ENCODE measurements around the gene KRTAP5-4.
A peak's percentile ranks its signal among the peaks of the same experiment; 100 is the strongest.
"Not testable (repeated sequence)": the region's sequence is repeated elsewhere in the genome, so short reads cannot be mapped to it uniquely, and the experiment has no call there.

The KRTAP5-4 gene

DNA sequence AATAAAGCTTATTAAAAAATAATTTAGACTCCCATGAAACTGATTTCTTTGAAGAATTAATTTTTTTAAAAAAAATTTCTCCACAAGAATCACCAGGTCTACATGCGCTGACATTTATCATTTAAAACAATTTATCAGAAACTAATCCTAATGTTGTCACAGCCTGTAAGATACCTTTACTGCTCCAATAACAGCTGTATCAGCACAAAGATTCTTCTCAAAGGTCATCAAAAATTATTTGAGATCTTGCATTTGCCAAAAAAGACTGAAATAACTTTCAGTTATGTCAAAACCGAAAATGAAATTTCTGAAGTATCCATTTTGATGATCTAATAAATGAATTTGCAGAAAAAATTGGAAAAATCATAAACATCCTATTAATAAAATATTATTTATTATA is 15.7 kb upstream of the KRTAP5-4 start:
- DNase-seq (ENCODE audit: low read depth, low spot score): no peak

DNA sequence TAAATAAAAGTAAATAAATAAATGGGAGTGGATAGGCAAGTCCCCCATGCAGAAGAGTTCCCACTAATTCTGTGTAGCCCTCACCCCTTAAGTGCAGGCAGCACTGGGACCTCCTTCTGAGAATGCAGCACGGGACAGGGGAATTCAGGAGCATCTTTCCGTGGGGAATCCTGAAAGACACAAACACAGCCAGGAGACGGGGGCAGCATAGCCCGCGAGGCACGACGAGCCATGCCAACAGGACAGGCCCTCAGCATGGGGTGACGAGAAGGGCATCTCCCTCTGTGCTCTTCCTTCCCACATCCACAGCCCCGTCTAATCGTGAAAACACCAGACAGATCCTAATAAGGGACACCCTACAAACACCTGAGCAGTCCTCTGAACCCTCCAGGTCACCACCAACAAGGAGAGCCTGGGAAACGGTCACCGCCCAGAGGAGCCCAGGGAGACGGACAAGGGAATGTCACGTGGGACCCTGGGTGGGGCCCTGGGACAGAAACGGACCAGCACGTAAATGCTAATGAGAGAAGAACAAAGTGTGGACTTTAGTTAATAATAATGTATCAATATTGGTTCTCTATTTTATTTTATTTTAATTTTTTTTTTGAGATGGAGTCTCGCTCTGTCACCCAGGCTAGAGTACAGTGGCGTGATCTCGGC is 14.5 kb upstream of the KRTAP5-4 start:
- no peak for DNase-seq (ENCODE audit: low read depth, low spot score)

DNA sequence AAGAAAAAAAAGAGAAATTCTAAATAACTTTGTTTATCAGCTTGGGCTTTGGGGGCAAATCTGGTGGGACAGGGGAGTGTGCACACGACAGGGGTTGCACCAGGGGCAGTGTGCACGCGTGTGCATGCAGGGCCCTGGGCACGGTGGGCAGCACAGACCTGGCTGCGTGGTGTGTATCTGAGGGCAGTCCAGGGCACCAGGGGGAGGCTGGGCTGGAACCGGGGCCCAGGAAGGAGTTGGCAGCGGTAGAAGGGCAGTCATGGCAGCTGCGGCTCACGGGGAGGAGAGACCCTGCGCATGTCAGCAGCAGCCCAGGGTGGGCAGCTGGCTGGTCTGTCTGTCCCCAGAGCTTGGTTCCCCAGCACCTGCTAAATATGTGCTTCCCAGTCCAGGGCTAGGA is 11.9 kb upstream of the KRTAP5-4 start:
- no peak for DNase-seq (ENCODE audit: low read depth, low spot score)

DNA sequence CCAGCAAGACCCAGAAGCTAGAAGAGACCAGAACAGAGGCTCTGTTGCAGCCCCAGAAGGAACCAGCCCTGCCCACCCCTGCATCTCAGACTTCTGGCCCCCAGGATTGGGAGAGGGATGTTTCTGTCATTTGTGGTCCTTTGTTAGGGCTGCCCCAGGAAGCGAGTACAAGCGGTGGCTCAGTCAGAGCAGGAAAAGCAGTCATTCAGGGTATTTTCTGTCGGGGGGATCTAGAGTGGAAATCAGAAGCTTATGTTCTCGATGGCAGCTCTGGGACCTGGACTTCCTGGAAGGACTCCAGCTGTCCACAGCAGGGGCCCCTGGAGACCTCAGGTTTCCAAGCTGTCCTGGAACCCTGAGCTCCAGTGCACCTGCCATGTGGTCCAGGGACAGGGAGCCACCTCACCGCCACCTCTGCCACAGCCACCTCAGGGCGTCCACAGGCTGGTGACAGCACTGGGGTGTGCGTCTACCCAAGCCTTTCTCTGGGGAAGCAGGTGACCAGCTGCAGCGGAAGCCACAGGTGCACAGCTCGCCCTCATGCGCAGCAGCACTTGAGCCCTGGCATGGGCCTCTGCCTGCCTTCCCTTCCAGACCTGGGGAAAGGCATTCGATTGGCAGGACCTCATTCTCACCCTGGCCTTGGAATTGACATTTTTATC is 10.2 kb upstream of the KRTAP5-4 start:
- no peak for DNase-seq (ENCODE audit: low read depth, low spot score)

DNA sequence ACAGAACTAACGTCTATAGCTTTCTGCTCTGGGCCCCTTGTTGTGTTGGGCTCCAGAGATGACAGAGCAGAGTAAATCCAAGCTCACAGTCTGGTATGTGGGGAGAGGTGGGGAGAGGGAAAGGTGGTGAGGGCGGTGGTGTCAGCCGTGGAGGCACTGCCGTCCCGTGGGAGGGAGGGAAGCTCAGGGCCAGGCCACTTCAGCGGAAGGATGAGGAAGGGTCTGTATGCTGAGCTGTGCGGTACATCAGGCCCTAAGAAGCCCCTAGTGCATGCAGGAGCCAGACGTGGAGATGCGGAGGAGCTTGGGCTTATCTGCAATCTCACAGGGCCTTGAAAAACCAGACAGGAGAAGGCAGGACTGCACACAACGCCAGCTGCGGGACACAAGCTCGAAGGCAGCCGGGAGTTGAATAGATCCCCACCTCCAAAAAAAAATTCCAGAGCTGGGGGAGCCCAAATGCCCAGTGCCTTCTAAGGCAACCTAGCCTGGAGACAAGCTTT is 9.2 kb upstream of the KRTAP5-4 start:
- no peak for DNase-seq (ENCODE audit: low read depth, low spot score)

DNA sequence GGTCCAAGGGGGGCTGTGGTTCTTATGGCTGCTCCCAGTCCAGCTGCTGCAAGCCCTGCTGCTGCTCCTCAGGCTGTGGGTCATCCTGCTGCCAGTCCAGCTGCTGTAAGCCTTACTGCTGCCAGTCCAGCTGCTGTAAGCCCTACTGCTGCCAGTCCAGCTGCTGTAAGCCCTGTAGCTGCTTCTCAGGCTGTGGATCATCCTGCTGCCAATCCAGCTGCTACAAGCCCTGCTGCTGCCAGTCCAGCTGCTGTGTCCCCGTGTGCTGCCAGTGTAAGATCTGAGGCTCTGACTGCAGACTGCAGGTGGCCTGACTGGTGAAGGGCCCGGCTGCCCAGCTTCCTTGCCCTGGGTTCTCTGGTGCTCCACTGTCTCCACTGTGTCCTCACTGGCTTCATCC is 8.3 kb upstream of the KRTAP5-4 start:
- no peak for DNase-seq (ENCODE audit: low read depth, low spot score)

DNA sequence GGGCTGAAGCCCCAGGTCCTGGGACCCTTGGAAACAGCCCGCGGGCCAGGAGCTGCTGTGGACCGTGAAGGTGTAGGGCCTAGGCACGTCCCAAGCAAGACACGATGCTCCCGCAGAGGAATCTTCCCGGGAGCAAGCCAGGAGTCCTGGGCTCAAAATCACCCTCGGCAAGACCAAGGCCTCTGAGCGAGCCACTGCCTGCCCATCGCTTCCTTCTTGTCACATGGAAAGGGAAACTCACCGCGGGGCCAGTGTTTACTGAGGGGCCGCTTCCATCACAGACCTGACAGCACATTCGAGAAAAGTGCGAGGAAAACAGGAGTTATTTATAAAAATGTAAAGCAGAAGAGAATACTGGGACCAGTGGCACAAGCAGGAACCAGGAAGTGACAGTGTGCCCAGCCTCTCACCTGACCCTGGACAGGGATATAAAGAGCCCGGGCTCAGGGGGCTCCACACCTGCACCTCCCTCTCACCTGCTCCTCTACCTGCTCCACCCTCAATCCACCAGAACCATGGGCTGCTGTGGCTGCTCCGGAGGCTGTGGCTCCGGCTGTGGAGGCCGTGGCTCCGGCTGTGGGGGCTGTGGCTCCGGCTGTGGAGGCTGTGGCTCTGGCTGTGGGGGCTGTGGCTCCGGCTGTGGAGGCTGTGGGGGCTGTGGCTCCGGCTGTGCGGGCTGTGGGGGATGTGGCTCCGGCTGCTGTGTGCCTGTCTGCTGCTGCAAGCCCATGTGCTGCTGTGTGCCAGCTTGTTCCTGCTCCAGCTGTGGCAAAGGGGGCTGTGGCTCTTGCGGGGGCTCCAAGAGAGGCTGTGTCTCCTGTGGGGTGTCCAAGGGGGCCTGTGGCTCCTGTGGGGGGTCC is 7.6 kb upstream of the KRTAP5-4 start, which contains the start of gene KRTAP5-5:
Gene KRTAP5-5 (plus strand): TSS at position 450 of the 860 bp plus-strand sequence. CDS start 66 bp downstream, at position 516.
- DNase-seq (ENCODE audit: low read depth, low spot score): no peak

DNA sequence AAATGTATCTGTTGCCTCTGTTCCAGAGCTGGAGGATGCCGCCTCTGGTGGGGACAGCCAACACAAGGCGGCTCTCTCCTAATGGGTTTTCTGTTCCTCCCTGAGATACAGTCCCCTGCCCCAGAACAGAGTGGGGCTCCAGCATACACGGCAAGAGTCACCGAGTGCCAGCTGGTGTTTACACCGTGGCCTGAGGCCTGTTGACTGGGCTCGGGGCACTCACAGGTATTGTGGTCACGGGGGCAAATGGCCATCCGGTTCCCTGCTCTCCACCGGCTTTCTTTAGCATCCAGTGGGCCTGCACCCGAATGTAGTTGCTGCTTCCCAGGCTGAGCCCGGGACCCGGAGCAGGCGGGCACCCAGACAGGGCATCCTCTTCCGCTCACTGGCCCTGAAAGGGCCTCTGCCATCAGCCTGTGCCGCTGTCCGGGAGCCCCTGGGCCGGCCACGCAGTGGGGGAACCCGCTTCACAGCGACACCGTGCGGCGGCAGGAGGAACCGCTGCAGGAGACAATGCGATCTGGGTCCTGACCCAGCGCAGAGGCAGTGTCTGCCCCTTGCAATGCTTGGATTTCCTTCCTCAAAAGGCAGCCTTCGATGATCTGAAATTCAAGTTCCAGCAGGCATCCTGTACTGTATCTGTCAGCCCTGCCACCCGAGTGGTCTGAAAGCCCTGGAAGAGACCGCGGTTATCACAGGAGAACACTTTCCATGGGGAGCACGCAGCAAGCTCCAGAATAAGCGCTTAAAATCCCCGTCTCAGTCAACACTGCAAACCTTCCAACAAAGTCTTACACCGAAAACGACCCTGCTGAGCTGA is 6.8 kb upstream of the KRTAP5-4 start:
- peak; percentile 78 for DNase-seq (ENCODE audit: low read depth, low spot score)

DNA sequence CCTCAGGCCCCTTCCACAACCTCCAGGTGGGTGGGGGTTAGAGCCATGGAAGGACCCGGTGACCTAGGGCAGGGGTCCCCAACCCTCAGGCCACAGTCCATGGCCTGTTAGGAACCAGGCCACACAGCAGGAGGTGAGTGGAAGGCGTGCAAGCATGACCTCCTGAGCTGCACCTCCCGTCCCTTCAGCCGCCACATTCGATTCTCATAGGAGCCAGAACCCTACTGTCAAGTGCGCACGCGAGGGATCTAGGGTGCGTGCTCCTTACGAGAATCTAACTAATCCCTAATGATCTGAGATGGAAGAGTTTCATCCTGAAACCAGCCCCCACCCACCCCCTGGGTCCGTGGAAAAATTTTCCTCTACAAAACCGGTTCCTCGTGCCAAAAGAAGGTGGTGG is 3.6 kb upstream of the KRTAP5-4 start:
- no peak for DNase-seq (ENCODE audit: low read depth, low spot score)

DNA sequence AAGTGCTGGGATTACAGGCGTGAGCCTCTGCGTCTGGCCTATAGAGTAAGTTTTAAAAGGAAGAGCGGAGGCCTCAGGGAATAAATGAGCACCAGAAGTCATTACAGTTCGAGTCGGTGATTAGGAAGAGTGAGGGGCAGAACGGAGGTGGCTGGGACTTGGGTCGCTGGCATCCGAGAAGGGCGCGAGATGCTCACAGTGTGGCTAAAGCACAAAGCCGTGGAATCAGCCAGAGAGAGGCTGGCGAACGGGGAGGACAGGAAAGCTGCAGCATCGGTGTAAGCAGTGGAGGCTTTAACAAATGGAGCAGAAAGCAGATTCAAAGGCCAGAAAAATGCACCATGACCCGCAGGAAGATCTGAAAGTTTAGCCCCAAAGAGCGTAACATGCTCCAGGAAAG is 2.7 kb upstream of the KRTAP5-4 start:
- no peak for DNase-seq (ENCODE audit: low read depth, low spot score)

DNA sequence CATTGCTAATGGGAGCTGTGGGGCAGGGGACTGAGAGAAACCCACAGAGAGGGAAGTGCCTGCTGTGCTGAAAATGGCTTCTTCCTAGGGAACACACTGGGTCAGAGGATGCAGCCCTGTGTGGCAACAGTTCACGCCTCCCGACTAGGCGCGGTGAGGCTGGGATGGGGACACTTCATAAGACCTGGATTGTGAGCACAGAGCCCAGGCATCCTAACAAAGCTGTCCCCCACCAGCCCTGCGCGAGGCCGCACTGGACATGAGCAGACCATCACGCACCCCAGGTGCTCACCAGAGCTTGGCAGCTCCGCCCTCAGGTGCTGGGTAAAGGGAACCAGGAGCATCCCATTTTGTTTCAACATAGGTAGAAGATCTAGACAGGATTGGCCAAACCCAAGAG is 1.8 kb upstream of the KRTAP5-4 start:
- DNase-seq (ENCODE audit: low read depth, low spot score): no peak

DNA sequence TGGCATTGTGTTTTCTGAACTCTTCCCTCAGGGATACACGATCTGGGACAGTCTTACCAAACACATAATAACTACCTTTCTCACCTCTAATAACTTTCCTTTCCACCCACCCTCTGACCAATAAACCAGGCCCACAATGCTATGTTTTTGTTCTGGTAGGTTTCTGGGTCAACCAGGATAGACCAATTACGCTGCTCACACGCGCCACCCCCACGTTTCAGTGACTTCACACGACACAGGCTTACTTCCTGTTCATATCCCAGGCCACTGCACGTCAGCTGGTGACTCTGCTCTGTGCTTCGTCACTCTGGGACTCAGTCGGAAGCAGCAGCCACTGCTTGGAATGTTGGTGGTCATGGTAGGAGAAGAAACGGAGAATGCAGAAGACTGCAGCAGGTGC is 2.5 kb downstream of the KRTAP5-4 start:
- no peak for DNase-seq (ENCODE audit: low read depth, low spot score)

DNA sequence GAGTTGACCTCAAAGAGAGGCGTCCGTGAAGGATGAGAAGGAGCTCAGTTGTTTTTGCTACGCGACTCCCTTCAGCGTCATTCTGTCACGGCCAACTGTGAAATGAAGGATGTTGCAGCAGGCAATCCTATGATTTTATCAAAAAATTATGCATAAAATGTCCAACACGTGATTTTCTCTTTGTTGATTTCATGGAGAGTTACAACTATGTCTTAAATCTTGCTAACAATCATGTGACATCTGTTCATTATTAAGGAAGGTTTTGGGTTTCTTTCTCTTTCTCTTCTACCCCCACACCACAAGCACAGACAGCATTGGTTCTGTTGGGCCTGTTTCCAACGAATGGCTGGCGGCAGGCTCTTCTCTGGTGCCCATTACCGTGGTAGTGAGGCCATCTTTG is 3.7 kb downstream of the KRTAP5-4 start:
- no peak for DNase-seq (ENCODE audit: low read depth, low spot score)

DNA sequence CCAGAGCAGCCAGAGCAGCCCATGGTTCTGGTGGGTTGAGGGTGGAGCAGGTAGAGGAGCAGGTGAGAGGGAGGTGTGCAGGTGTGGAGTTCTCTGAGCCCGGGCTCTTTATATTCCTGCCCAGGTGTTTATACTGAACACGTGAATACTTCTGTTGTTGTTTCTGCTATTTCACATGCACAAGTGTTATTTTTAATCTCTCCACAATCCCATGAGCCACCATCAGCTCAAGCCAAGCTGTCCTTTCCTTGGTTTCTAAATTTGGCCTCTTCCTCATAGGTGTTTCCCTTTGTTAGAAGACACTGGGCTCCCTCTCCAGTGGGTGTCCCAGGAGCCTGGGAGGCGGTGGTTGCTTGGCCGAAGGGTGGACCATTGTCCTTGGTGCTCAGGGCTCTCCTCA is 13.6 kb downstream of the KRTAP5-4 start, which contains the start of gene KRTAP5-3:
Gene KRTAP5-3 (minus strand): TSS at position 101 of the 400 bp plus-strand sequence. CDS start 78 bp downstream, at position 23.
- no peak for DNase-seq (ENCODE audit: low read depth, low spot score)

DNA sequence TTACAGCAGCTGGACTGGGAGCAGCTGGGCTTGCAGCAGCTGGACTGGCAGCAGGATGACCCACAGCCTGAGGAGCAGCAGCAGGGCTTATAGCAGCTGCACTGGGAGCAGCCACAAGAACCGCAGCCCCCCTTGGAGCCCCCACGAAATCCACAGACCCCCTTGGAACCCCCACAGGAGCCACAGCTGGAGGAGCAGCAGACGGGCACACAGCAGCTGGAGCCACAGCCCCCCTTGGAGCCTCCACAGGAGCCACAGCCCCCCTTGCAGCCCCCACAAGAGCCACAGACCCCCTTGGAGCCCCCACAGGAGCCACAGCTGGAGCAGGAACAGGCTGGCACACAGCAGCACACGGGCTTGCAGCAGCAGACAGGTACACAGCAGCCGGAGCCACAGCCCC is 14.0 kb downstream of the KRTAP5-4 start:
- DNase-seq (ENCODE audit: low read depth, low spot score): not testable (repeated sequence)

DNA sequence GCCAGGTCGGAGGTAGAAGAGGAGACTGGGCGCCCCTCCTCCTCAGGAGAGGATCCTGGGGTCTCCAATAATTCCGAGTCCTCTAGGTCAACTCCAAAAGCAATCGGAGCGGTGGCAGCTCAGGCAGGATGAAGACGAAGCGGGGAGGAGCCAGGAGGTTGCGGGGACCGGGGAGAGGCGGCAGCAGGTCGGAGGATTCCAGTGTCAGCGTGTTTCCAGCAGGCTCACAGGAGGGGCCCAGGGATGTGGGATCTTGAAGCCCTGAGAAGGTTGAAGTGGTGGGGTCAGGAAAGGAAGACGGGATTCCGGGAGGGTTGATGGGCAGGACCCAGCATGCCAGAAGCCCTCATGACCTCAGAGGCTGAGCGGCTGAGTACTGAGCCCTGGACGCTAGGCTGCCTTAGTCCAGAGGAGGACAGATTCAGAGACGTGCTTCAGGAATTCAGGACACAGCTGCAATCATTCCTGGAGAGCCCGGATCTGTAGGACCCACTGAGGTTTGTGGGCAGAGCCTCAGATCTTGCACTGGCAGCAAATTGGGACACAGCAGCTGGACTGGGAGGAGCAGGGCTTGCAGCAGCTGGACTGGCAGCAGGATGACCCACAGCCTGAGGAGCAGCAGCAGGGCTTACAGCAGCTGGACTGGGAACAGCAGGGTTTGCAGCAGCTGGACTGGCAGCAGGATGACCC is 14.6 kb downstream of the KRTAP5-4 start:
- peak; percentile 48 for DNase-seq (ENCODE audit: low read depth, low spot score)

DNA sequence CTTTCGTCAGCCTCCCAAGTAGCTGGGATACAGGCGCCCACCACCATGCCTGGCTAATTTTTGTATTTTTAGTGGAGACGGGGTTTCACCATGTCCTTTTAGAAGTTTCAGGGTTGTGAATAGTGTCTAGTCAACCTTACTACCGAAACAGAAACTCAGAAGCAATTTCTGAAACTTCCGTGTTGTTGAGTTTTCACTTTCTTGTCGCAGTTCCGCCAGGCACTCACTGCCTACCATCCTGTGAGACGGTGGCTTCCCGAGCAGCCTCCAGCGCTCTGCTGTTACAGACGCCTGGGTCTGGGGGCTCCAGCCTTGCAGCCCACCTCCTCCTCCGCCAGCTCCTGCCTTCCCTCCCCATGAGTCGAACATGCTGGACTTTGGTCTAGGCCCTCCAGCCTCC is 16.0 kb downstream of the KRTAP5-4 start:
- not testable (repeated sequence) for DNase-seq (ENCODE audit: low read depth, low spot score)

DNA sequence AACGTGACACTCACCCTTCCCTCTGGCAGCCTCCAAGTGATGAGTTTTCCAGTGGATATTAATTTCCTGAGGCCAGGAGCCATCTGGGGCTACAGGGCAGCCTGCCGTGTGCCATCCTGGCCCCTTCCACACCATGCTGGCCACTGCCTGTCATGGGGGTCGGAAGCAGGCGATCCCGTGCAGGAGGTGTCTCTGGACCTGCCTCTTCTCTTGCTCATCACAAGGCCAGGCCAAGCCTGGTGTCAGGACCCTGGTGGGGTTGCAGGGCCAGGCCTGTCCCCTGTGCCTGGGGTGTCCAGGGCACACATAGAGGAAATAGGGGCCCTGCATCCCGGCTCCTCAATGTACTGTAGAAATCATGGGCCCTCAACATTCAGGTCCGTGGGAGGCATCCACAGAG is 17.2 kb downstream of the KRTAP5-4 start:
- DNase-seq (ENCODE audit: low read depth, low spot score): no peak

DNA sequence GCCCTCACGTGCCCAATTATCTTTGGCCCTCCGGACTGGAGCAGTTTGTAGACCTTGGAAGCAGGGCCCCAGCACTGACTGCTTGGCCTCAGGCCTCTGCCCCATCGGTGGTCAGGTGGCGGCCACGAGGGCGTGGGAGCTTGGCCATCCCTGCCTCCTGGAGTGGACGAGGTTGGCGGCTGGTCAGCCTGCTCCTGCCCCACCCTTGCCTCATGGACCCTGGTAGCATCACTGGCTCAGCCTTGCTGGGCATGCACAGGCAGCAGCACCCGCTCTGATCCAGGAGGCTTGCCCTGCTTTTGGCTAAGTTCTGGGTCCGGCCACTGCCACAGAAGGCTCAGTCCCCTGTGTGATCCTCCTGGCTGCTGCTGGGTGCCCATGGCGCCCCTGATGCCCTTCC is 17.8 kb downstream of the KRTAP5-4 start:
- no peak for DNase-seq (ENCODE audit: low read depth, low spot score)

DNA sequence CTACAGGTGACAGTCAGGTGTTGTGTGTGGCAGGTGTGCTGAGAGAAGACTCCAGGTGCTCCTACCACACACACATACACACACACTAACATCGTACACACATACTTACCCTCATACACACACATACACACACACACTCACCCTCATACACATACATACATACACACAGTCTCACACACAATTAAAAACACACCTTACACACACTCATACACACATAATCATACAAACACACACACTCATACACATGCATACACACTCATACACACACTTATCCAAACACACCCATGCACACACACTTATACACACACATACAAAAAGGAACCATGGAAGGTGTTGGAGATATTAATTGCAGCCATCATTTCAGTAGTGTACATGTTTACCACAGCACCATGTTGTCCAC is 18.3 kb downstream of the KRTAP5-4 start:
- no peak for DNase-seq (ENCODE audit: low read depth, low spot score)

DNA sequence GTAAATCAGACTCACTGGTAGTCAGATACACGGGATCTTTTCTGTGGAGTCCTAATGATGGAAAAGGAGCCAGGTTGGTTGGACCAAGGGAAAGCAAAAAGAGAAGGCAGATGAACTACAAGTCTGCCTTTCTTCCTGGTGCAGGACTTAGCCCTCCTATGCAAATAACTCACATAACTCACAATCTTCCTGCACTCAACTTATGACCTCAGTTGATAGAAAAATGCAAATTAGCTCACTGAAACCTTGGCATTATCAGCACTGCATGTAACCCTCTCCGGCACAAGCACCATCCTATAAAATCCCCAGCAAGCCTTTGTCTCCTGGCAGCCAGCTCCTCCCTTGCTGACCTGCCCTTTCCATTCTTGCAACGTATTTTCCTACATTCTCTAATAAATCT is 20.3 kb downstream of the KRTAP5-4 start:
- not testable (repeated sequence) for DNase-seq (ENCODE audit: low read depth, low spot score)

Measured in ELF-1 (cell line).